Karpas-422 (cell line): ENCODE results near the gene KCNQ1. TPM values are rescaled to one million over a fixed set of nuclear protein-coding genes. Genes with fewer than 3 reads are reported as not detected.

Experiments
- DNase-seq: peaks from one replicate; pipeline ENCODE4 v3.0.0-alpha.2; 2015
- H2AFZ ChIP-seq: fragments of 200-600 bp; sonication (generic); 2 replicates; pipeline ENCODE4 v1.6.1; 2014; ENCODE audit warnings: antibody characterized with exemption, low read length, mixed read lengths
- H3K27ac ChIP-seq: fragments of 200-600 bp; sonication (generic); 2 replicates; pipeline ENCODE4 v1.5.1; 2014; ENCODE audit warnings: mild to moderate bottlenecking, low read length, moderate library complexity
- H3K27me3 ChIP-seq: fragments of 200-600 bp; sonication (generic); 2 replicates; pipeline ENCODE4 v1.6.1; 2014; ENCODE audit warnings: low read length, mixed read lengths
- H3K36me3 ChIP-seq: fragments of 200-600 bp; sonication (generic); 2 replicates; pipeline ENCODE4 v1.6.1; 2014; ENCODE audit warnings: low read length, mixed read lengths; ENCODE audit not compliant: insufficient read depth
- H3K4me1 ChIP-seq: fragments of 200-600 bp; sonication (generic); 2 replicates; pipeline ENCODE4 v1.6.1; 2014; ENCODE audit warnings: mild to moderate bottlenecking, low read length, mixed read lengths
- H3K4me2 ChIP-seq: fragments of 200-600 bp; sonication (generic); 2 replicates; pipeline ENCODE4 v1.6.1; 2014; ENCODE audit warnings: low read length, low read depth, mild to moderate bottlenecking; ENCODE audit not compliant: poor library complexity, severe bottlenecking
- H3K4me3 ChIP-seq: fragments of 200-600 bp; sonication (generic); 2 replicates; pipeline ENCODE4 v1.5.1; 2014; ENCODE audit warnings: mild to moderate bottlenecking, antibody characterized with exemption, low read length, mixed read lengths
- H3K79me2 ChIP-seq: fragments of 200-600 bp; sonication (generic); 2 replicates; pipeline ENCODE4 v1.6.1; 2014; ENCODE audit warnings: mild to moderate bottlenecking, low read length, mixed read lengths
- H3K9ac ChIP-seq: fragments of 200-600 bp; sonication (generic); 2 replicates; pipeline ENCODE4 v1.6.0; 2014; ENCODE audit warnings: low read length
- H3K9me2 ChIP-seq: fragments of 200-600 bp; sonication (generic), shearing (Covaris generic); replicated peaks from 2 replicates; pipeline ENCODE4 v1.6.0; 2014; ENCODE audit warnings: mild to moderate bottlenecking, low read length, moderate library complexity; ENCODE audit not compliant: insufficient read depth
- H3K9me3 ChIP-seq: fragments of 300-700, 200-600 bp; sonication (generic); 2 replicates; pipeline ENCODE4 v1.6.1; 2014; ENCODE audit warnings: low read length, mixed read lengths
- H4K20me1 ChIP-seq: fragments of 200-600 bp; sonication (generic); 2 replicates; pipeline ENCODE4 v1.6.1; 2014; ENCODE audit warnings: mild to moderate bottlenecking, antibody characterized with exemption, low read length, low read depth; ENCODE audit not compliant: insufficient read depth
- total RNA-seq: library from RNA; depleted of rRNA; stranded (reverse); fragments of >200 nt; shearing (Covaris generic); gene quantifications from 2 replicates; pipeline ENCODE4 v1.2.3, GENCODE V29; 2014; ENCODE audit warnings: low replicate concordance

KCNQ1 gene
- total RNA-seq, 1 experiment from 2014 or later, result not detected

GRCh38 chr11:2718817-2719438 is 274.1 kb downstream of the KCNQ1 start:
- no peaks in the 10 kb centered on the region for H3K9me2 ChIP-seq
- H3K4me2 ChIP-seq, result no peak overlapping the region
- H3K9ac ChIP-seq, result no peak overlapping the region
- no peaks in the 10 kb centered on the region for H3K36me3 ChIP-seq
- H3K4me3 ChIP-seq, result no peak overlapping the region
- H3K4me1 ChIP-seq, result no peaks in the 10 kb centered on the region
- DNase-seq, result no peak
- no peaks in the 10 kb centered on the region for H3K27me3 ChIP-seq
- H3K79me2 ChIP-seq, result no peaks in the 10 kb centered on the region
- no peak overlapping the region for H3K27ac ChIP-seq
- no peaks in the 10 kb centered on the region for H4K20me1 ChIP-seq
- no peak overlapping the region for H2AFZ ChIP-seq
- no peaks in the 10 kb centered on the region for H3K9me3 ChIP-seq

- H2AFZ ChIP-seq, result no peak overlapping the region
- H3K9ac ChIP-seq, result no peak overlapping the region
- H3K36me3 ChIP-seq, result no peaks in the 10 kb centered on the region
- H3K4me2 ChIP-seq, result no peak overlapping the region
- no peak overlapping the region for H3K27ac ChIP-seq
- no peak overlapping the region for H3K4me3 ChIP-seq
- no peaks in the 10 kb centered on the region for H4K20me1 ChIP-seq
- no peaks in the 10 kb centered on the region for H3K9me3 ChIP-seq
- no peaks in the 10 kb centered on the region for H3K27me3 ChIP-seq
- no peaks in the 10 kb centered on the region for H3K79me2 ChIP-seq
- no peaks in the 10 kb centered on the region for H3K4me1 ChIP-seq
- no peaks in the 10 kb centered on the region for H3K9me2 ChIP-seq
- no peak for DNase-seq
Measured at GRCh38 chr11:2719831-2720590, 275.2 kb downstream of the KCNQ1 start.

GRCh38 chr11:2721210-2721916 is 276.6 kb downstream of the KCNQ1 start:
- H3K9me2 ChIP-seq, result no peaks in the 10 kb centered on the region
- no peaks in the 10 kb centered on the region for H3K79me2 ChIP-seq
- DNase-seq, result no peak
- H4K20me1 ChIP-seq, result no peaks in the 10 kb centered on the region
- H3K27me3 ChIP-seq, result no peaks in the 10 kb centered on the region
- H3K9ac ChIP-seq, result no peak overlapping the region
- no peaks in the 10 kb centered on the region for H3K9me3 ChIP-seq
- no peak overlapping the region for H2AFZ ChIP-seq
- H3K4me3 ChIP-seq, result no peak overlapping the region
- no peaks in the 10 kb centered on the region for H3K36me3 ChIP-seq
- H3K4me2 ChIP-seq, result no peak overlapping the region
- no peaks in the 10 kb centered on the region for H3K4me1 ChIP-seq
- H3K27ac ChIP-seq, result no peak overlapping the region

- H4K20me1 ChIP-seq, result no peaks in the 10 kb centered on the region
- DNase-seq, result no peak
- no peaks in the 10 kb centered on the region for H3K9me3 ChIP-seq
- no peak overlapping the region for H3K4me2 ChIP-seq
- H3K4me1 ChIP-seq, result no peaks in the 10 kb centered on the region
- no peak overlapping the region for H3K4me3 ChIP-seq
- H3K9me2 ChIP-seq, result no peaks in the 10 kb centered on the region
- H2AFZ ChIP-seq, result no peak overlapping the region
- H3K36me3 ChIP-seq, result no peaks in the 10 kb centered on the region
- H3K27ac ChIP-seq, result no peak overlapping the region
- no peak overlapping the region for H3K9ac ChIP-seq
- no peaks in the 10 kb centered on the region for H3K79me2 ChIP-seq
- H3K27me3 ChIP-seq, result no peaks in the 10 kb centered on the region
Measured at GRCh38 chr11:2722955-2723354, 278.1 kb downstream of the KCNQ1 start.

GRCh38 chr11:2724104-2724503 is 279.3 kb downstream of the KCNQ1 start:
- Histone ChIP-seq H3K4me2 (no peak overlapping the region), H3K9ac (no peak overlapping the region), H3K9me3 (no peaks in the 10 kb centered on the region), H3K27ac (no peak overlapping the region), H3K9me2 (no peaks in the 10 kb centered on the region), H3K4me1 (no peaks in the 10 kb centered on the region), H4K20me1 (peaks cover 9% of the 10 kb centered on the region; the same call in 1 of the 2 replicates), H2AFZ (no peak overlapping the region), H3K4me3 (no peak overlapping the region), H3K36me3 (no peaks in the 10 kb centered on the region), H3K79me2 (no peaks in the 10 kb centered on the region), H3K27me3 (no peaks in the 10 kb centered on the region)
- no peak for DNase-seq

GRCh38 chr11:2724653-2725367 is 280.0 kb downstream of the KCNQ1 start:
- Histone ChIP-seq H3K4me2 (no peak overlapping the region), H3K79me2 (no peaks in the 10 kb centered on the region), H2AFZ (no peak overlapping the region), H3K36me3 (no peaks in the 10 kb centered on the region), H3K4me3 (no peak overlapping the region), H3K4me1 (no peaks in the 10 kb centered on the region), H3K9me3 (no peaks in the 10 kb centered on the region), H3K27ac (no peak overlapping the region), H3K9ac (no peak overlapping the region), H3K9me2 (no peaks in the 10 kb centered on the region), H4K20me1 (peaks cover 11% of the 10 kb centered on the region; the same call in 1 of the 2 replicates), H3K27me3 (no peaks in the 10 kb centered on the region)
- DNase-seq, result no peak

- Histone ChIP-seq H3K9me3 (no peaks in the 10 kb centered on the region), H3K4me3 (no peak overlapping the region), H3K27me3 (no peaks in the 10 kb centered on the region), H3K9me2 (no peaks in the 10 kb centered on the region), H3K9ac (no peak overlapping the region), H3K27ac (no peak overlapping the region), H3K4me1 (no peaks in the 10 kb centered on the region), H3K4me2 (no peak overlapping the region), H2AFZ (no peak overlapping the region), H3K36me3 (no peaks in the 10 kb centered on the region), H4K20me1 (peaks cover 11% of the 10 kb centered on the region; the same call in 1 of the 2 replicates), H3K79me2 (no peaks in the 10 kb centered on the region)
- no peak for DNase-seq
Measured at GRCh38 chr11:2725368-2726300, 280.8 kb downstream of the KCNQ1 start.
